ENCODE data around the gene OSR1.

- TF ChIP-seq POLR2AphosphoS2 (IDR thresholded peaks at IDR 0.05; ENCODE audit: low read length): no peak
- TF ChIP-seq REST (IDR thresholded peaks at IDR 0.05; ENCODE audit: borderline replicate concordance): no peak
- no peak for TF ChIP-seq REST (CRISPR knock-in tag; IDR thresholded peaks at IDR 0.05; ENCODE audit: low read depth)
- TF ChIP-seq MEF2A (IDR thresholded peaks at IDR 0.05; ENCODE audit: control insufficient read depth, low read depth, low read length): no peak
- TF ChIP-seq NFXL1 (CRISPR knock-in tag; IDR thresholded peaks at IDR 0.05): no peak
- no peak for TF ChIP-seq COPS2 (conservative IDR thresholded peaks at IDR 0.05)
- TF ChIP-seq JUND (IDR thresholded peaks at IDR 0.05; ENCODE audit: borderline replicate concordance, low read depth, low read length): no peak
- no peak for TF ChIP-seq JUND (tag; IDR thresholded peaks at IDR 0.05; ENCODE audit: borderline replicate concordance, low read depth, low read length)
- no peak for TF ChIP-seq TAF7 (tag; IDR thresholded peaks at IDR 0.05)
- TF ChIP-seq KLF16 (IDR thresholded peaks at IDR 0.05): no peak
- TF ChIP-seq CHD1 (IDR thresholded peaks at IDR 0.05; ENCODE audit: low read length): no peak
- TF ChIP-seq GTF2F1 (IDR thresholded peaks at IDR 0.05; ENCODE audit: low read depth, low read length): no peak
- TF ChIP-seq, protein P1, sequence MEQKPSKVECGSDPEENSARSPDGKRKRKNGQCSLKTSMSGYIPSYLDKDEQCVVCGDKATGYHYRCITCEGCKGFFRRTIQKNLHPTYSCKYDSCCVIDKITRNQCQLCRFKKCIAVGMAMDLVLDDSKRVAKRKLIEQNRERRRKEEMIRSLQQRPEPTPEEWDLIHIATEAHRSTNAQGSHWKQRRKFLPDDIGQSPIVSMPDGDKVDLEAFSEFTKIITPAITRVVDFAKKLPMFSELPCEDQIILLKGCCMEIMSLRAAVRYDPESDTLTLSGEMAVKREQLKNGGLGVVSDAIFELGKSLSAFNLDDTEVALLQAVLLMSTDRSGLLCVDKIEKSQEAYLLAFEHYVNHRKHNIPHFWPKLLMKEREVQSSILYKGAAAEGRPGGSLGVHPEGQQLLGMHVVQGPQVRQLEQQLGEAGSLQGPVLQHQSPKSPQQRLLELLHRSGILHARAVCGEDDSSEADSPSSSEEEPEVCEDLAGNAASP (IDR thresholded peaks at IDR 0.05): no peak
Measured at GRCh38 chr2:19358242-19359020, at the start of gene OSR1.
